Prostate gland (tissue), 2 donors: ENCODE data around the gene SLC44A4. TPM values are rescaled to one million over a fixed set of nuclear protein-coding genes. Genes with fewer than 3 reads are reported as not detected.
"Not testable (repeated sequence)": the region's sequence is repeated elsewhere in the genome, so short reads cannot be mapped to it uniquely, and the experiment has no call there.

Experiments
- DNase-seq: peaks from one replicate; pipeline ENCODE4 v3.0.0-alpha.2; 2019; ENCODE audit warnings: low spot score
- H3K27ac ChIP-seq, 2 donors: fragments of 200-600 bp; sonication (generic); 2 replicates each; pipeline ENCODE4 v1.5.1; 2017 to 2019
- H3K27me3 ChIP-seq: fragments of 200-600 bp; sonication (generic); replicated peaks from 2 replicates; pipeline ENCODE4 v1.5.1; 2019; ENCODE audit not compliant: insufficient read depth
- H3K36me3 ChIP-seq, 2 donors: fragments of 200-600 bp; sonication (generic); 1 replicate in 1 of 2; 2 replicates in 1 of 2; pipeline versions ENCODE4 v1.5.1 to v1.8.1; 2017 to 2019
- H3K4me1 ChIP-seq: fragments of 200-600 bp; sonication (generic); replicated peaks from 2 replicates; pipeline ENCODE4 v1.5.1; 2019
- H3K4me3 ChIP-seq, 2 donors: fragments of 200-600 bp; sonication (generic); 2 replicates each; pipeline ENCODE4 v1.5.1; 2017 to 2019
- H3K9me3 ChIP-seq: fragments of 200-600 bp; sonication (generic); 2 replicates; pipeline ENCODE4 v1.5.1; 2017
- CTCF ChIP-seq, 4 experiments: fragments of 200-600 bp in 2 of 4; fragments of 450-650 bp in 2 of 4; sonication (generic) in 2 of 4; IDR thresholded peaks; 1 replicate in 3 of 4; 2 replicates in 1 of 4; pipeline ENCODE4 v1.5.1; 2016 to 2019; ENCODE audit warnings: antibody characterized with exemption in 4 of 4, mild to moderate bottlenecking in 2 of 4, moderate library complexity in 2 of 4
- POLR2A ChIP-seq: fragments of 450-650 bp; IDR thresholded peaks from one replicate; pipeline ENCODE4 v1.6.1; 2016; ENCODE audit warnings: antibody characterized with exemption, mild to moderate bottlenecking
- POLR2AphosphoS5 ChIP-seq: sonication (generic); formaldehyde crosslinking; IDR thresholded peaks from one replicate; pipeline ENCODE4 v1.6.1; 2017; ENCODE audit warnings: antibody characterized with exemption
- WGBS: methylation state at CpG from one replicate; pipeline ENCODE4 v1.1.5; 2018; 5-methylcytosine and 5-hydroxymethylcytosine counted together
- intact Hi-C: fragments of 100-400 bp; cut with DNase I; formaldehyde crosslinking; loops from one replicate; pipeline ENCODE4 v1.14.2; 2022
- total RNA-seq, 2 donors: library from RNA; depleted of rRNA; stranded (reverse); fragments of >200 nt; gene quantifications; one replicate each; pipeline ENCODE4 v1.1.0, GENCODE V29; 2016

SLC44A4 gene
- total RNA-seq, 2 donors from 2014 or later: 125 to 332 TPM

GRCh38 chr6:31915351-31915750 lies 36.6 kb upstream of the SLC44A4 start:
- DNase-seq: no peak
- Histone ChIP-seq H3K4me1 (no peaks in the 10 kb centered on the region), H3K36me3 (no peaks in the 10 kb centered on the region), H3K27me3 (no peaks in the 10 kb centered on the region), H3K9me3 (no peaks in the 10 kb centered on the region), H3K4me3 (no peak overlapping the region), H3K27ac (no peak overlapping the region)
- TF ChIP-seq POLR2AphosphoS5 (no peak), CTCF (IDR thresholded peaks at IDR 0.05) (no peak), POLR2A (no peak)
- intact Hi-C loops: no loop called here

GRCh38 chr6:31911826-31912585 lies 33.2 kb upstream of the SLC44A4 start:
- Histone ChIP-seq H3K36me3 (no peaks in the 10 kb centered on the region), H3K4me1 (no peaks in the 10 kb centered on the region), H3K9me3 (no peaks in the 10 kb centered on the region), H3K27ac (no peak overlapping the region), H3K27me3 (no peaks in the 10 kb centered on the region), H3K4me3 (no peak overlapping the region)
- TF ChIP-seq CTCF (IDR thresholded peaks at IDR 0.05) (no peak), POLR2A (no peak), POLR2AphosphoS5 (no peak)
- DNase-seq: no peak
- intact Hi-C loops: no loop called here
- WGBS: 77% methylated on average over 11 of the region's 11 CpGs

- not testable (repeated sequence) for H3K4me3 ChIP-seq, DNase-seq, H3K4me1 ChIP-seq, H3K27ac ChIP-seq, H3K36me3 ChIP-seq, H3K9me3 ChIP-seq, H3K27me3 ChIP-seq
- intact Hi-C loops: loop anchor here (10.0 kb wide), 1 partner anchor 246 kb away; the partner anchor contains the start of genes PPT2 and PRRT1
- 83% methylated on average over 7 of the region's 7 CpGs for WGBS
Observed at GRCh38 chr6:31909298-31909697, 30.5 kb upstream of the SLC44A4 start.

GRCh38 chr6:31908791-31909190 lies 30.0 kb upstream of the SLC44A4 start:
- intact Hi-C loops: loop anchor here (10.0 kb wide), 1 partner anchor 246 kb away; the partner anchor contains the start of genes PPT2 and PRRT1
- Histone ChIP-seq H3K27me3 (no peaks in the 10 kb centered on the region), H3K36me3 (no peaks in the 10 kb centered on the region), H3K4me3 (no peak overlapping the region), H3K4me1 (no peaks in the 10 kb centered on the region), H3K27ac (no peak overlapping the region), H3K9me3 (no peaks in the 10 kb centered on the region)
- WGBS: 26% methylated on average over 4 of the region's 4 CpGs
- no peak for DNase-seq
- TF ChIP-seq POLR2A: no peak
- TF ChIP-seq POLR2AphosphoS5: no peak
- TF ChIP-seq CTCF (IDR thresholded peaks at IDR 0.05): no peak

GRCh38 chr6:31908255-31908654 lies 29.5 kb upstream of the SLC44A4 start:
- 92% methylated on average over 5 of the region's 5 CpGs for WGBS
- not testable (repeated sequence) for H3K27ac ChIP-seq, H3K36me3 ChIP-seq, H3K4me1 ChIP-seq, H3K27me3 ChIP-seq, H3K4me3 ChIP-seq, H3K9me3 ChIP-seq, DNase-seq
- intact Hi-C loops: loop anchor here (10.0 kb wide), 1 partner anchor 247 kb away; the partner anchor contains the start of genes PPT2 and PRRT1
